Brain microvascular endothelial cell (primary cell): ENCODE measurements around the gene CDIPT.
"Not testable (repeated sequence)": the region's sequence is repeated elsewhere in the genome, so short reads cannot be mapped to it uniquely, and the experiment has no call there.

ENCODE experiments used
- DNase-seq: peaks from one replicate; pipeline ENCODE4 v3.0.0-alpha.2; 2020
- H3K27ac ChIP-seq: fragments of 250-450 bp; sonication (Bioruptor Pico); 2 replicates; pipeline ENCODE4 v1.5.1; 2020; ENCODE audit warnings: mild to moderate bottlenecking, moderate library complexity
- H3K27me3 ChIP-seq: fragments of 250-450 bp; sonication (Bioruptor Pico); replicated peaks from 2 replicates; pipeline ENCODE4 v1.5.1; 2020; ENCODE audit warnings: mild to moderate bottlenecking
- H3K36me3 ChIP-seq: fragments of 250-450 bp; sonication (Bioruptor Pico); replicated peaks from 2 replicates; pipeline ENCODE4 v1.5.1; 2020; ENCODE audit warnings: mild to moderate bottlenecking
- H3K4me3 ChIP-seq: 2 replicates; pipeline ENCODE4 v1.5.1; 2011; ENCODE audit warnings: low read depth, mild to moderate bottlenecking, control low read depth, low read length, moderate library complexity
- CTCF ChIP-seq: IDR thresholded peaks from 2 replicates; pipeline ENCODE4 v1.5.1; 2011; ENCODE audit warnings: low read depth, mild to moderate bottlenecking, moderate library complexity, low read length, control low read depth, inconsistent platforms; ENCODE audit errors: missing control alignments
- in situ Hi-C: cut with HindIII; loops from 2 replicates; pipeline ENCODE4 v1.10.0; 2017; ENCODE audit warnings: low sequenced_read_pairs, low pct_ligation_motif_present

CDIPT gene

GRCh38 chr16:29871822-29872546 is 9.0 kb upstream of the CDIPT start:
- no peak for TF ChIP-seq CTCF

DNA sequence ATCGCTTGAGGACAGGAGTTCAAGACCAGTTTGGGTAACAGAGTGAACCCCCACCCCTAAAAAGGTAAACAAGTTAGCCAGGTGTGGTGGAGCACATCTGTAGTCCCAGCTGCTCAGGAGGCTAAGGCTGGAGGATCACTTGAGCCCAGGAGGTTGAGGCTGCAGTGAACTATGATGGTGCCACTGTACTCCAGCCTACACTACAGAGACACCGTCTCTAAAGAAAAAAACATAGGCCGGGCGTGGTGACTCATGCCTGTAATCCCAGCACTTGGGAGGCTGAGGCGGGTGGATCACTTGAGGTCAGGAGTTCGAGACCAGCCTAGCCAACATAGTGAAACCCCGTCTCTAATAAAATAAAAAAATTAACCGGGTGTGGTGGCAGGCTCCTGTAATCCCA is 6.0 kb upstream of the CDIPT start:
- H3K36me3 ChIP-seq, H3K4me3 ChIP-seq, DNase-seq, in situ Hi-C loops, H3K27ac ChIP-seq, H3K27me3 ChIP-seq: not testable (repeated sequence)

More at GRCh38 chr16:29871822-29872546, 9.0 kb upstream of the CDIPT start:
- no peaks in the 10 kb centered on the region for H3K36me3 ChIP-seq
- no peak overlapping the region for H3K4me3 ChIP-seq
- in situ Hi-C loops = no loop called here
- H3K27me3 ChIP-seq = peaks cover 4% of the 10 kb centered on the region
- DNase-seq = no peak
- no peak overlapping the region for H3K27ac ChIP-seq

DNA sequence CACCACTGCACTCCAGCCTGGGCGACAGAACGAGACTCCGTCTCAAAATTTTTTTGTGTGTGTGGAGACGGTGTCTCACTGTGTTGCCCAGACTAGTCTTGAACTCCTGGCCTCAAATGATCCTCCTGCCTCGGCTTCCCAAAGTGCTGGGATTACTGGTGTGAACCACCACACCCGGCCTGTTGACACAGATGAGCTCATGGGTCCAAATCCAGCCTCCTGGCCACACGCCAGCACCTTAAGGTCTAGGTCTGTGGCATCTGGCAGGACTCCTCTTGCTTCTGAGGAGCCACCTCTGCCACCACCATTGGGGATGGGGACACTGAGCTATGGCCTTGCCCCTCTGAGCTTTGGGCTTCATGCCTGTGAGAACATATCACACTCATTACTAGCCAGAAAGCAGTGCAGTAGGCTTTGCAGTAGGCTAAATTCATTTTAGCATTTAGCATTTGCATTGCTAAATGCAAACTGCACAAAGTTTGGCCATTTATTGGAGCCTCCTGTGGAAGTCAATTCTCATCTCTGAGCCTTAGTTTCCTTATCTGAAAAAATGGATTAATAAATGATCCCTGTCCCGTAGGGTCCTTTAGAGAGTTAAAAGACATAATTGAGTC is 5.5 kb upstream of the CDIPT start:
- in situ Hi-C loops = no loop called here
- no peaks in the 10 kb centered on the region for H3K27me3 ChIP-seq
- no peaks in the 10 kb centered on the region for H3K36me3 ChIP-seq
- TF ChIP-seq CTCF = no peak
- no peak for DNase-seq
- no peak overlapping the region for H3K27ac ChIP-seq
- no peak overlapping the region for H3K4me3 ChIP-seq

- Histone ChIP-seq H3K36me3 (peaks cover 11% of the 10 kb centered on the region), H3K4me3 (no peak overlapping the region), H3K27me3 (no peaks in the 10 kb centered on the region), H3K27ac (no peak overlapping the region)
- no peak for DNase-seq
- in situ Hi-C loops = no loop called here
- TF ChIP-seq CTCF = no peak
Measured at GRCh38 chr16:29864205-29864604, 1.2 kb upstream of the CDIPT start.

- H3K27me3 ChIP-seq = no peaks in the 10 kb centered on the region
- H3K36me3 ChIP-seq = peaks cover 16% of the 10 kb centered on the region
- H3K4me3 ChIP-seq = peak overlapping the region; percentile 36
- in situ Hi-C loops = no loop called here
- peak overlapping the region; percentile 99 for H3K27ac ChIP-seq
- TF ChIP-seq CTCF = no peak
- no peak for DNase-seq
Measured at GRCh38 chr16:29863669-29863984, 601 bp upstream of the CDIPT start.

GRCh38 chr16:29862383-29862883 is 593 bp downstream of the CDIPT start:
- peak; percentile 44 for TF ChIP-seq CTCF
- in situ Hi-C loops = no loop called here
- H3K4me3 ChIP-seq = peak overlapping the region; percentile 85
- no peak for DNase-seq
- peaks cover 18% of the 10 kb centered on the region for H3K36me3 ChIP-seq
- peak overlapping the region; percentile 99 for H3K27ac ChIP-seq
- no peaks in the 10 kb centered on the region for H3K27me3 ChIP-seq
